Measurements from ENCODE around the gene OR4C5.
"Not testable (repeated sequence)": the region's sequence is repeated elsewhere in the genome, so short reads cannot be mapped to it uniquely, and the experiment has no call there.

GRCh38 chr11:48324620-48325019, 41.6 kb downstream of the OR4C5 start, which contains the start of gene OR4C3:
- not testable (repeated sequence) for TF ChIP-seq CTCF (tag by site-specific recombination; IDR thresholded peaks at IDR 0.05); ZNF654 (tag by site-specific recombination; IDR thresholded peaks at IDR 0.05; ENCODE audit: low read depth); BCL11B (tag by site-specific recombination; IDR thresholded peaks at IDR 0.05; ENCODE audit: low read depth); ZNF221 (tag by site-specific recombination; IDR thresholded peaks at IDR 0.05; ENCODE audit: borderline replicate concordance); ZBTB21 (tag by site-specific recombination; IDR thresholded peaks at IDR 0.05); ZNF19 (tag by site-specific recombination; IDR thresholded peaks at IDR 0.05; ENCODE audit: low read depth); ZBTB20 (tag by site-specific recombination; IDR thresholded peaks at IDR 0.05); ZNF138 (tag by site-specific recombination; IDR thresholded peaks at IDR 0.05; ENCODE audit: borderline replicate concordance); ZNF214 (tag by site-specific recombination; IDR thresholded peaks at IDR 0.05; ENCODE audit: borderline replicate concordance); ZNF24 (tag by site-specific recombination; IDR thresholded peaks at IDR 0.05)
- TF ChIP-seq, protein P1, sequence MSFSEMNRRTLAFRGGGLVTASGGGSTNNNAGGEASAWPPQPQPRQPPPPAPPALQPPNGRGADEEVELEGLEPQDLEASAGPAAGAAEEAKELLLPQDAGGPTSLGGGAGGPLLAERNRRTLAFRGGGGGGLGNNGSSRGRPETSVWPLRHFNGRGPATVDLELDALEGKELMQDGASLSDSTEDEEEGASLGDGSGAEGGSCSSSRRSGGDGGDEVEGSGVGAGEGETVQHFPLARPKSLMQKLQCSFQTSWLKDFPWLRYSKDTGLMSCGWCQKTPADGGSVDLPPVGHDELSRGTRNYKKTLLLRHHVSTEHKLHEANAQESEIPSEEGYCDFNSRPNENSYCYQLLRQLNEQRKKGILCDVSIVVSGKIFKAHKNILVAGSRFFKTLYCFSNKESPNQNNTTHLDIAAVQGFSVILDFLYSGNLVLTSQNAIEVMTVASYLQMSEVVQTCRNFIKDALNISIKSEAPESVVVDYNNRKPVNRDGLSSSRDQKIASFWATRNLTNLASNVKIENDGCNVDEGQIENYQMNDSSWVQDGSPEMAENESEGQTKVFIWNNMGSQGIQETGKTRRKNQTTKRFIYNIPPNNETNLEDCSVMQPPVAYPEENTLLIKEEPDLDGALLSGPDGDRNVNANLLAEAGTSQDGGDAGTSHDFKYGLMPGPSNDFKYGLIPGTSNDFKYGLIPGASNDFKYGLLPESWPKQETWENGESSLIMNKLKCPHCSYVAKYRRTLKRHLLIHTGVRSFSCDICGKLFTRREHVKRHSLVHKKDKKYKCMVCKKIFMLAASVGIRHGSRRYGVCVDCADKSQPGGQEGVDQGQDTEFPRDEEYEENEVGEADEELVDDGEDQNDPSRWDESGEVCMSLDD (tag by site-specific recombination; IDR thresholded peaks at IDR 0.05) = not testable (repeated sequence)
- TF ChIP-seq, protein P2, sequence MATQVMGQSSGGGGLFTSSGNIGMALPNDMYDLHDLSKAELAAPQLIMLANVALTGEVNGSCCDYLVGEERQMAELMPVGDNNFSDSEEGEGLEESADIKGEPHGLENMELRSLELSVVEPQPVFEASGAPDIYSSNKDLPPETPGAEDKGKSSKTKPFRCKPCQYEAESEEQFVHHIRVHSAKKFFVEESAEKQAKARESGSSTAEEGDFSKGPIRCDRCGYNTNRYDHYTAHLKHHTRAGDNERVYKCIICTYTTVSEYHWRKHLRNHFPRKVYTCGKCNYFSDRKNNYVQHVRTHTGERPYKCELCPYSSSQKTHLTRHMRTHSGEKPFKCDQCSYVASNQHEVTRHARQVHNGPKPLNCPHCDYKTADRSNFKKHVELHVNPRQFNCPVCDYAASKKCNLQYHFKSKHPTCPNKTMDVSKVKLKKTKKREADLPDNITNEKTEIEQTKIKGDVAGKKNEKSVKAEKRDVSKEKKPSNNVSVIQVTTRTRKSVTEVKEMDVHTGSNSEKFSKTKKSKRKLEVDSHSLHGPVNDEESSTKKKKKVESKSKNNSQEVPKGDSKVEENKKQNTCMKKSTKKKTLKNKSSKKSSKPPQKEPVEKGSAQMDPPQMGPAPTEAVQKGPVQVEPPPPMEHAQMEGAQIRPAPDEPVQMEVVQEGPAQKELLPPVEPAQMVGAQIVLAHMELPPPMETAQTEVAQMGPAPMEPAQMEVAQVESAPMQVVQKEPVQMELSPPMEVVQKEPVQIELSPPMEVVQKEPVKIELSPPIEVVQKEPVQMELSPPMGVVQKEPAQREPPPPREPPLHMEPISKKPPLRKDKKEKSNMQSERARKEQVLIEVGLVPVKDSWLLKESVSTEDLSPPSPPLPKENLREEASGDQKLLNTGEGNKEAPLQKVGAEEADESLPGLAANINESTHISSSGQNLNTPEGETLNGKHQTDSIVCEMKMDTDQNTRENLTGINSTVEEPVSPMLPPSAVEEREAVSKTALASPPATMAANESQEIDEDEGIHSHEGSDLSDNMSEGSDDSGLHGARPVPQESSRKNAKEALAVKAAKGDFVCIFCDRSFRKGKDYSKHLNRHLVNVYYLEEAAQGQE (tag by site-specific recombination; IDR thresholded peaks at IDR 0.05) = not testable (repeated sequence)
- TF ChIP-seq, protein P3, sequence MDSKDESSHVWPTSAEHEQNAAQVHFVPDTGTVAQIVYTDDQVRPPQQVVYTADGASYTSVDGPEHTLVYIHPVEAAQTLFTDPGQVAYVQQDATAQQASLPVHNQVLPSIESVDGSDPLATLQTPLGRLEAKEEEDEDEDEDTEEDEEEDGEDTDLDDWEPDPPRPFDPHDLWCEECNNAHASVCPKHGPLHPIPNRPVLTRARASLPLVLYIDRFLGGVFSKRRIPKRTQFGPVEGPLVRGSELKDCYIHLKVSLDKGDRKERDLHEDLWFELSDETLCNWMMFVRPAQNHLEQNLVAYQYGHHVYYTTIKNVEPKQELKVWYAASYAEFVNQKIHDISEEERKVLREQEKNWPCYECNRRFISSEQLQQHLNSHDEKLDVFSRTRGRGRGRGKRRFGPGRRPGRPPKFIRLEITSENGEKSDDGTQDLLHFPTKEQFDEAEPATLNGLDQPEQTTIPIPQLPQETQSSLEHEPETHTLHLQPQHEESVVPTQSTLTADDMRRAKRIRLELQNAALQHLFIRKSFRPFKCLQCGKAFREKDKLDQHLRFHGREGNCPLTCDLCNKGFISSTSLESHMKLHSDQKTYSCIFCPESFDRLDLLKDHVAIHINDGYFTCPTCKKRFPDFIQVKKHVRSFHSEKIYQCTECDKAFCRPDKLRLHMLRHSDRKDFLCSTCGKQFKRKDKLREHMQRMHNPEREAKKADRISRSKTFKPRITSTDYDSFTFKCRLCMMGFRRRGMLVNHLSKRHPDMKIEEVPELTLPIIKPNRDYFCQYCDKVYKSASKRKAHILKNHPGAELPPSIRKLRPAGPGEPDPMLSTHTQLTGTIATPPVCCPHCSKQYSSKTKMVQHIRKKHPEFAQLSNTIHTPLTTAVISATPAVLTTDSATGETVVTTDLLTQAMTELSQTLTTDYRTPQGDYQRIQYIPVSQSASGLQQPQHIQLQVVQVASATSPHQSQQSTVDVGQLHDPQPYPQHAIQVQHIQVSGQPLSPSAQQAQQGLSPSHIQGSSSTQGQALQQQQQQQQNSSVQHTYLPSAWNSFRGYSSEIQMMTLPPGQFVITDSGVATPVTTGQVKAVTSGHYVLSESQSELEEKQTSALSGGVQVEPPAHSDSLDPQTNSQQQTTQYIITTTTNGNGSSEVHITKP (tag by site-specific recombination; IDR thresholded peaks at IDR 0.05) = not testable (repeated sequence)
